ENCODE data around the gene CHCHD6.

CHCHD6 gene

DNA sequence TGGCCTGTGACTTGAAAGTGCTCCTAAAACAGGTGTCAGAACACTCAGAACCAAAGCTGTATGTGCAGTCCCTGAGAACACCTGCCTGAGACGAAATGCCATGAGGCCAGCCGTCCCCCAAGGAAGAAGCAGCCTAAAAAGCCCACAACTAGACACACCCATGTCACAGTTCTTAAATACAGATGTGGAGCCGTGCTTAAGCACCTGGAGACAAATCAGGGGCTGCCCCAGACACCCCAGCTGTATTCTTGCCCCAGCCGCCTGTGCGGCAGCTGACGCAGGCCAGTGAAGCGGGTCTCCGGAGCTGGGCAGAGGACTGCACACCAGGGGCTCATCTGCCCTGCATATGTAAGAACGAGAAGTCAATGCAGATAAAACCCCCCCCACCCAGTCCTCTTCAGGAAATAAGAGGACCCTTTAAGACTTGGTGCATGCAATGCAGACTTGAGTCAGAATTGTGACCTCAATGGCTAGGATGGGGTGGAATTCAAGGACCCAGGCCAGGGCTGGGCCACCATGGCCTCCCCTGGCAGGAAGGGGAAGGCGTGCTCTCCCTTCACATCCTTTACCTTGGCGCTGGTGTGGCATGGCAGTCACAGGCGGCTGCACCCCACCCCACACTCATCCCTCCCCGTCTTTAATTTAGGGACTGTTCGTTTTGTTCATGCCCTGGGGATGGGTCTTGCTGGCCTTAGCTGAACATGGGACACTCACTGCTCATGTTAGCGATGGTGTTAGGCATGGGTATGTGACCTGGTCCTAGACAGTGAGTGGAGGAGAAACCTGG is 251.2 kb downstream of the CHCHD6 start:
- DNase-seq, result no peak
- in situ Hi-C loops (cut with HindIII; ENCODE audit: low pct_ligation_motif_present, low pct_unique_long_range_greater_than_20kb, low sequenced_read_pairs), result no loop called here

GRCh38 chr3:126956361-126956760 is 252.3 kb downstream of the CHCHD6 start:
- no peak for DNase-seq
- in situ Hi-C loops (cut with HindIII; ENCODE audit: low pct_ligation_motif_present, low pct_unique_long_range_greater_than_20kb, low sequenced_read_pairs), result no loop called here

DNA sequence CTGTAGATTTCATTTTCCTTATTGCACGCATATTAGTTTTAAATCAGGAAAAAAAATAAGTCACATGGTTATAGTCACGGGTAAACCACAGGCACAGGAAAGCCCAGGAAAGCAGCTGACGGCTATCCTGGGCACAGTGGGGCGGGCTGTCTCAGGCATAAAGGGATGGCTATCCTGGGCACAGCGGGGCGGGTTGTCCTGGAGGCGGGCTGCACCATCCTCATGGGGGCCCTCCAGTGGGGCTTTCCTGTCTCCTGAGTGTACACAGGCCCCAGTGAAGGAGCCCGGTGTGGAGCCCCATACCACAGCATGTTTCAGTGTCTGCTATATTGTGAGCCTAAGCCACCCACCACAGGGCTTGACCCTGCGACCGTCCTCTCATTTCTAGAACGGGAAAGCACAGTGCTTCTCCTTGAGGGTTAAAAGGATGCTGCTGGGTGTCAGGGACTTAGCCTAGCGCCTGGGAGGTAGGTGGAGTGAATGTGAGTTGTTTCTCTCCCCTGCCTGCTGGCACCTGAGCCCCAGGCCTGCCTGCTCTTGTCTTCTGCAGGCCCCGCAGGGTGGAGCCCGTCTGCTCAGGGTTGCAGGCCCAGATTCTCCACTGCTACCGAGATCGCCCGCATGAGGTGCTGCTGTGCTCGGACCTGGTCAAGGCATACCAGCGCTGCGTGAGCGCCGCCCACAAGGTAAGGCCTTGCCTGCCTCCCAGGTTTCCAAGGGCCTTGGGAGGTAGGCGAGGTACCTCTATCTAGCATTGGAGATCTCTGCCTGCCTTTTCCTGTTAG is 253.0 kb downstream of the CHCHD6 start:
- in situ Hi-C loops (cut with HindIII; ENCODE audit: low pct_ligation_motif_present, low pct_unique_long_range_greater_than_20kb, low sequenced_read_pairs), result no loop called here
- DNase-seq, result no peak

DNA sequence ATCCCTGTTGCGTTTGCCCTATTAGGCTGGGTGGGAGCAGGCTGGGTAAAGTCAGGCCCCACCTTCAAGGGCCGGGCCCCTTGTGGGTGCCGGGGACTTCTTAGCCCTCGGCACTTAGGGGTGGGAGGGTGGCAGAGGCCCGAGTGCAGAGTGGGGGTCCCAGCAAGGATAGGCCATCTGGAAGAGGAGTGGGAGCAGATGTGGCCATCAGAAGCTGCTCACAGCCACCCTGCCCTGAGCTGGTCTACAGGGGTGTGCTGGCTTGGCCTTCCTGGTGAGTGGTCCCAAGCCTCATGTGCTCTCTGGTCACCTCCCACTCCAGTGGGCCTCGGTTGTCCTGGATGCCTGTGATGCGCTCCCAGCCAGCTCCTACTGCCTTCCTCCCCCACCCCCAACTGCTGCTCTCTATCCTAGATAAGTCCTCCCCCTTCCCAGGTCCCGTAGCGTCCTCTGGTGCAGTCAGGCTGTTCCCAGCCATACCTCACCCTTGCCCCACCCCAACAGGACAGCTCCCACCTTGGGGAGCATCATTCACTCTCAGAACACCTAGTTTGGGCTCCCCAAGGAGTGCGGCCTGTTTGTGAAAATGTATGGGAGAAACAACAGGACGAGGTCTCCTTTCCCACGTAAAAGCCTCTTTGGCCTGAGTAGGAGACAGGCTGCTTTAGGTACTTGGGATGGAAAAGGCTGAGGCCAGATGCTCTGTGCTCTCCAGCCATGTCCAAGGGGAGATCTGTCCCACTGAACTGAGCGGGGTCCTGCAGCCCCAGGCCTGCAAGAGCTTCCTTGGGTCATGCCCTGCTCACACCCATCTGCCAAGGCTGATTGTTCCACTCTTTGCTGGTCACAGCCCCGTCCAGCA is 254.0 kb downstream of the CHCHD6 start:
- in situ Hi-C loops (cut with HindIII; ENCODE audit: low pct_ligation_motif_present, low pct_unique_long_range_greater_than_20kb, low sequenced_read_pairs), result no loop called here
- no peak for DNase-seq

DNA sequence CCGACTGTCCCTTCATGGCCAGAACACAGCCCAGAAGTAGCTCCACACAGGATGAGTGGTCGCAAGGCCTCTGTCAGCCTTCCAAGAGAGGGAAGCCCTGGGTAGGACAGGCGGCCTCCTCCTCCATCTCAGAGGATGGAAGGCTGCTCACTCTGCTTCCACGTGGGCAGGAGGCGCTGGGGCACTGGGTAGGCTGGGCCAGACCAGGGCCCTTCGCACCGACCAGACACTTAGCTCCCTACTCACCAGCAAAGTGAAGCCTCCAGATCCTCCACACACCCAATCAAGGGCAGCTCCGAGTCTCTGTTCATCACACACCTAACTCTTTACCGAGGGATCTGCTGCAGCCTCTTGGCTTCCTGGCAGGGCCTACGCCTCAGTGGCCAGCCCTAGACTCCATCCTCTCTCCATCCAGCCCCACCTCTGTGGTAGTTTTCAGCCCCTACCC is 254.6 kb downstream of the CHCHD6 start:
- in situ Hi-C loops (cut with HindIII; ENCODE audit: low pct_ligation_motif_present, low pct_unique_long_range_greater_than_20kb, low sequenced_read_pairs), result no loop called here
- DNase-seq, result no peak

DNA sequence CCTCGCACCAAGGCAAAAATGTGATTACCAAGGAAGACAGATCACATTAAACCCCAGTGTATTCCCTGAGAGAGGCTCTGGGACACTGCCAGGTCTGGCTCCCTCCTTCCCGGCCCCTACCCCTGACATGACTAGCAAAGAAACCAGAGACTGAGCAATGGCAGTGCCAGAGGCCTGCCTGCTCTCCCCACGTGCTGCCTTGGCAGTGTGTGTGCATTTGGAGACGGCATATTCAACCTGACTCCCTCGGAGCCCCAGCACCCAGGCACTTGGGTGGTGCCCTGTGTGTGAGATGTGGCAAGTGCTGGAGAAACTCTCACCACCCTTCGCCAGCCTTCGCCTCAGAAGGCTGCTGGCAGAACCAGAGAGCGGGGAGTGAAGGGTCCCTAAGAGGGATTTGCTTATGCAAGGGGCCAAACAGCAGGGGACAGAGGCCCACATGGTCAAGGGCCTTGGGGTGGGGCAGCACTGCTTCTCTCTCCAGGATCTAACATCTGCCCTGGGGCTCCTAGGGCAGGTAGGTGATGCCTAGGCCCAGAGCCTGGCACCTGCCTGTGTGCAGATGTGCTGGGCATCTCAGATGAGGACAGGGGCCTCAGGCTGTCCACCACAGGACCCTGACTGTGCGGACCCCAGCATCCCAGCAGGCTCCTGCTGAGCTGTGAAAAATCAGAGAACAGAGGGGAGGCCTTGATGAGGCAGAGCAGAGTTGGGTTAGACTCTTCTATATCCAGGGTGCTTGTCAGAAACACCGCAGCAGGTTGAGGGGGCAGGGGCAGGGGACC is 255.3 kb downstream of the CHCHD6 start:
- no peak for DNase-seq
- in situ Hi-C loops (cut with HindIII; ENCODE audit: low pct_ligation_motif_present, low pct_unique_long_range_greater_than_20kb, low sequenced_read_pairs), result no loop called here

DNA sequence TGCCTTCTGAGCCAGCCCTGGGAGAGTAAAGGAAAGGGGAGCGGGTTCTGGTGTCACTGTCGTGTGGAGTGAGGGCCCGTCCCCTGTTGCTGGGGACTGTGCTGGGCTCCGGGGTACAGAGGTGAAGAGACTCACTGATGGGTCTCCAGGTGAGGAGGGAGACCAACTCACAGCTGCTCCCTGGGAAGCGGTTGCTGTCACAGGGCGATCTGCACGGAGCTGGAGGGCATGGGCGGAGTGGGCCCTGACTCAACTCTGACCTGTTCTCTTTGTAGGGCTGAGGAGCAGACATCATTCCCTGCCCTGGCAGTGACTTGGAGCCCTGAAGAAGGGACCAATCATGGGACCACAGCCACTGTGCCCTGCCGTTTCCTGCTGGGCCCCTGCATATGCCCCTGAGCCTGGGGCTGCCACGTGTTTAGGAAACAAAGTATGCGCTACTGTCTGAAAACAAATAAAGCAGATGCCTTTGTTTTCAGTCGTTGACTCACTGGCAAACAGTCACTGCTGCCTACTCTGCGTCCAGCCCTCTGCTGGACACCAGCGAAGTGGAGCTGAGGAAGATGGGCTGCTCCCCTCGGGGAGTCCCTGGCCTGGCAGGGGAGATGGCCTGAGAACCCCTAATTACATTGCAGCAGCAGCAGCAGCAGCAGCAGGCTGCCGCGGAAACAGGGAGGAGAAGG is 256.0 kb downstream of the CHCHD6 start:
- in situ Hi-C loops (cut with HindIII; ENCODE audit: low pct_ligation_motif_present, low pct_unique_long_range_greater_than_20kb, low sequenced_read_pairs), result no loop called here
- no peak for DNase-seq

GRCh38 chr3:126960604-126960995 is 256.6 kb downstream of the CHCHD6 start:
- DNase-seq, result no peak
- in situ Hi-C loops (cut with HindIII; ENCODE audit: low pct_ligation_motif_present, low pct_unique_long_range_greater_than_20kb, low sequenced_read_pairs), result no loop called here

DNA sequence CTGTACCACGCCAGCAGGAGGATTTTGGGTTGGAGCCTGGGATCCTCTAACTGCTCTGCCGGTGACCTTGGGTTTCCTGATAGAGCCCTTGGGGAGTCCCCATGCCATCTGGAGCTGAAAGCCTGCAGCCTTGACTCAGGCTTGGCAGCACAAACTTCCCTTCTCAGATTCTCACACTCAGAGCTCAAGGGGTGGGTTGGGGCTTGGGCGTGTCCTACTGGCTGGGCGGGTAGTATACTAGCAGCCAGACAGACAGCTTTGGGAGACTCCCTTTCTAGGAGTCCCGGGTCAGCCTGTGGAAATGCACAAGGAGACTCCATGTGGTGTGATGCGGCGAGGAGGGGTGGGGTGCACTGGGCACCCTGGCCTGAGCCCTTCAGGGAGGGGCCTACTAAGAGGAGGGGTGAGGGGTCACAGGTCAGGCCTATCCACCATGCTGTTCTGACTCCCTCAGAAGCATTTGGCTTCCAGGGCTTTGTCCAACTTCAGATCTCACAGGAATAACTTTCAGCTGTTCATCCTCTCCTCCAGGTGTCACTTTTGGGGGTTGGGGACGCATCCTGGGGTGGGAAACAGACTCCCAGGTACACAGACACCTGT is 257.3 kb downstream of the CHCHD6 start:
- in situ Hi-C loops (cut with HindIII; ENCODE audit: low pct_ligation_motif_present, low pct_unique_long_range_greater_than_20kb, low sequenced_read_pairs), result no loop called here
- DNase-seq, result no peak

GRCh38 chr3:126961791-126962461 is 257.9 kb downstream of the CHCHD6 start:
- in situ Hi-C loops (cut with HindIII; ENCODE audit: low pct_ligation_motif_present, low pct_unique_long_range_greater_than_20kb, low sequenced_read_pairs), result no loop called here
- no peak for DNase-seq

DNA sequence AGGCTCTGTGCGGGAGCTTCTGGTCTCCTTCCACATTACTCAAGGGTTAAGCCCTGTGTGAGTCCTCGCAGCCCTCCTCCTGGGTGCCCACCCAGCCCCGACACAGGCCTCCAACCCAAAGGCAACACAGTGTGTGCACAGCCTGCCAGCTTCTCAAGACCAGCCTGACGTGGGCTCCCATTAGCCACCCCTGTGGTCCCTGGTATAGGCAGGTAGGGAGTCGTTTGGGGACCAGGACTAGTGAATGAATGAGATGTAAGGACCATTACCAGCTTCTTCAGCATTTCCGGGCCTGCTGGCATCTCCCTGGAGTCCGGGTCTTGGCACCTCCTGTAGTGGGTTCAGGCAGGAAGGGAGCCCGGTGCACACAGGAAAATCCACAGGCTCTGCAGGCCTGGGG is 258.7 kb downstream of the CHCHD6 start:
- DNase-seq, result no peak
- in situ Hi-C loops (cut with HindIII; ENCODE audit: low pct_ligation_motif_present, low pct_unique_long_range_greater_than_20kb, low sequenced_read_pairs), result no loop called here

DNA sequence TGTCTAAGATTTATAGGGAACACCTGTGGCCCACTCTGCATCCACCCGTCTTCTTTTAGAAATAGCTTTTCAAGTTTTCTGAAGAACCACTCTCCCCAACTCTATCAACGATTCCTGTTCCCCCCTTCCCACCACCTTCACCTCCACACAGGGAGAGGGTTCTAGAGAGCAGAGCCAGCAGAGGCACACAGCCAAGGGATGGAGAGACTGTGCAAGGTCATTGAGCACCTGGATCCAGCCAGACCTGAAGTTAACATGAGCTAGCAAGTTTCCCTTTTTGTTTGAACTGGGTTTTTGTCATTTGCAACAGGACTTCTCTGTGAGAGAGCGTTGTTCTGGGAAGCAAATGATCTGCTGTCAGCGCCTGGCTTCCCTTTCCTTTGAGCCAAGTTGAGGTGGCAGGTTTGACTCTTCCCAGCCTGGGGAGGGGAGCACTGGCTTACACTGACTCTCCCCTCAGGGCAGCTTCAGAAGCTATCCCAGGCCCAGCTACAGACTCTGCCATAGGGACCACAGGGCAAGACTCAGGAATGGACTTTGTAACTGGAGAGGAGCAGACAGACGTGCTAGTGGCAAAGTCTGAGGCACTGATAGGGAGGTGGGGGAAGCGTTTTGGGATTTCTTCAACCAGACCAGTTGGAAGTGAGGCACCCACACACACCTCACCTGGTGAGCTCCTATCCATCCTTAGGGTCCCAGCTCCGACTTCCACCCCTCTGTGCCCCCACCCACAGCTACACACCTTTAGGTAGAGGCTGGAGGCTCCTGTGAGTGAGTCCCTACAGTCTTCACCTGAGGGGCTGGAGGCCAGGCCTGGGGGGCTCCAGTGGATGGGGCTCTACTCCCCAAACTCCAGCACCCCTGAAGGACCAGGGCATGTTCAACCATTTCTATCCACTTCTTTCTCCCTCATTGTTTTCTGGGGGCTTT is 259.5 kb downstream of the CHCHD6 start:
- no peak for DNase-seq
- in situ Hi-C loops (cut with HindIII; ENCODE audit: low pct_ligation_motif_present, low pct_unique_long_range_greater_than_20kb, low sequenced_read_pairs), result no loop called here

DNA sequence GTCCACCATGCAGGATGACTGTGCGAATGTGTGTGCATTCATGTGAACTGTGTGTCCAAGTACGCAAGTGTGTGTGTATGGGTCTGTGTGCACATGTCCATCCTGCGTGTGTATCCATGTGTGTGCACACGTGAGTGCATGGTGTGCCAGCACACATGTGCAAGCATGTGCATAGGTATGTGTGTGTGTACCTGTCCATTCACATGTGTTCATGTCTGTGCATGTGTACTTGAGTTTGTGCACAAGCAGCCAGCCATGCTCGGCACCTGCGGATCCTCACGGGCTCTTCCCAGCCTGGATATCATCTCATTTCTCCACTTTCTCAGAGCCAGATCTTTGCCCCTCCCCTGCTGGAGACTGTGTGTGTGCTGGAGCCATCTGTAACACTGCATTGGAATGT is 260.2 kb downstream of the CHCHD6 start:
- DNase-seq, result no peak
- in situ Hi-C loops (cut with HindIII; ENCODE audit: low pct_ligation_motif_present, low pct_unique_long_range_greater_than_20kb, low sequenced_read_pairs), result no loop called here

GRCh38 chr3:126964950-126965349 is 260.9 kb downstream of the CHCHD6 start:
- DNase-seq, result no peak
- in situ Hi-C loops (cut with HindIII; ENCODE audit: low pct_ligation_motif_present, low pct_unique_long_range_greater_than_20kb, low sequenced_read_pairs), result no loop called here

DNA sequence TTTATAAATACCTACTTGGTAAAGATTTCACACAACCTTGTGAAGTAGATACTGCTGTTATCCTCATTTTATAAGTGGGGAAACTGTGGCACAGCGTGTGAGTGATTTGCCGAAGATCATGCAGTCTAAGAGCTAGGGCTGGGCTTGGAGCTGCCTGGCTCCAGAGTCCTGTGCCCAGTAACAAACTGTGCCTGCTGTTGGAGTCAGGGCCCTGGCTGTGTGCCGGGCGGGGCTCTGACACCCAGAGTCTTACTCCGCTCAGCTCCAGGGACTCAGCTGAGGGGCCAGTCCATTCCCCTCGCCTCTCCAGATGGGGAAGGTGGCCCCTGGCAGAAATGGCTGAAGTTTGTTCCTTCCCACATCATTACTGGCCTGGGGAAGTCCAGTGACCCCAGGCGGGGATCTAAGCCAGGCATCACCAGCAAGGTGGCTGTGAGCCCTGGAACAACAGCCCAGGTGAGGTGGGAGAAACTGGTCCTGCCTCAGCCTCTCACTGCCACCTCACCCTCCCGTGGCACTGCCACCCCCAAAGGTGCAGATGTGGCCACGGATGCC is 261.6 kb downstream of the CHCHD6 start:
- DNase-seq, result no peak
- in situ Hi-C loops (cut with HindIII; ENCODE audit: low pct_ligation_motif_present, low pct_unique_long_range_greater_than_20kb, low sequenced_read_pairs), result no loop called here

DNA sequence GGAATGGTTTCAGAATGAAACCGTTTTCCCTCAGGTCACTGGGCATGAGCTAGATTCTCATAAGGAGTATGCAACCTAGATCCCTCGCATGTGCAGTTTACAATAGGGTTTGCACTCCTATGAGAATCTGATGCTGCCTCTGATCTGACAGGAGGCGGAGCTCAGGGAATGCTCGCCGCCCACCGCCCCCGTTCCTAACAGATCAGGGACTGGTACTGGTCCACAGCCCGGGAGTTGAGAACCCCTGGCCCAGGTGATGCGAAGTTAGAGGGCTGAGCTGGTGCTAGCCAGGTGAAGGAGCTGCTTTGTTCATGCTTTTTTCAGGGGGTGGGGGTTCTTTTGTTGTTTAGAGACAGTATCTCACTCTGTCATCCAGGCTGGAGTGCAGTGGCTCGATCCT is 263.3 kb downstream of the CHCHD6 start:
- no peak for DNase-seq
- in situ Hi-C loops (cut with HindIII; ENCODE audit: low pct_ligation_motif_present, low pct_unique_long_range_greater_than_20kb, low sequenced_read_pairs), result no loop called here
